ENCODE data around the gene MAMLD1. TPM values are rescaled to one million over a fixed set of nuclear protein-coding genes. Genes with fewer than 3 reads are reported as not detected.

The MAMLD1 gene
- total and polyA plus RNA-seq, 4 donors, result 0.59 to 1.1 (median 0.76) TPM

DNA sequence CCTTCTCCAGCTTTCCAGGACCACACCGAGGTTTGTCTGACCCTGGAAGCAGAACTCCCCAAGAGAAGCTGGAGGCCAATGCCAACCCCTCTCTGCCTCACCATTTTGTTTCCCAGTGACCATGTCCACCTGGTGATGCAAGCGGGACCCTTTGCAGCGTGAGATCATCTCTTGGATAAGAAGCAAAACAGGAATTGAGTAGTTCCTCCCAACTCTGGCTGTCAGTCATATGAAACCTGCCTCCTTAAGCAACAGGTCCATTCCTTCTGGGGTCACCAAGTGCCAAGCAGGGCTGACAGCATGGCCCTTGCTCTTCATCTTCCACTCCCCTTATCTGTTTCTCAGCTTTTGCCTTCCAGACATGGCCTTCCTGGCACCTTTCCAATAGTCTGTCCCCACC, 164.0 kb downstream of the MAMLD1 start:
- 76% methylated on average over 3 of the region's 3 CpGs for WGBS
- H3K4me1 ChIP-seq (ENCODE audit: control insufficient read depth in 4 of 4, insufficient read depth in 4 of 4, low read length in 3 of 4), result peaks cover 0 to 7% (median 3%) of the 10 kb centered on the region in 4 donors
- no peak overlapping the region for H3K4me3 ChIP-seq (ENCODE audit: low read depth in 1 of 3, low read length in 3 of 3)
- no peaks in the 10 kb centered on the region for H3K36me3 ChIP-seq (ENCODE audit: control insufficient read depth in 4 of 4, insufficient read depth in 3 of 4, low read depth in 1 of 4, low read length in 3 of 4)
- no peaks in the 10 kb centered on the region for H3K9me3 ChIP-seq (ENCODE audit: control insufficient read depth in 4 of 4, low read length in 3 of 4)
- no peak for DNase-seq (ENCODE audit: low spot score)
- TF ChIP-seq, protein P1, sequence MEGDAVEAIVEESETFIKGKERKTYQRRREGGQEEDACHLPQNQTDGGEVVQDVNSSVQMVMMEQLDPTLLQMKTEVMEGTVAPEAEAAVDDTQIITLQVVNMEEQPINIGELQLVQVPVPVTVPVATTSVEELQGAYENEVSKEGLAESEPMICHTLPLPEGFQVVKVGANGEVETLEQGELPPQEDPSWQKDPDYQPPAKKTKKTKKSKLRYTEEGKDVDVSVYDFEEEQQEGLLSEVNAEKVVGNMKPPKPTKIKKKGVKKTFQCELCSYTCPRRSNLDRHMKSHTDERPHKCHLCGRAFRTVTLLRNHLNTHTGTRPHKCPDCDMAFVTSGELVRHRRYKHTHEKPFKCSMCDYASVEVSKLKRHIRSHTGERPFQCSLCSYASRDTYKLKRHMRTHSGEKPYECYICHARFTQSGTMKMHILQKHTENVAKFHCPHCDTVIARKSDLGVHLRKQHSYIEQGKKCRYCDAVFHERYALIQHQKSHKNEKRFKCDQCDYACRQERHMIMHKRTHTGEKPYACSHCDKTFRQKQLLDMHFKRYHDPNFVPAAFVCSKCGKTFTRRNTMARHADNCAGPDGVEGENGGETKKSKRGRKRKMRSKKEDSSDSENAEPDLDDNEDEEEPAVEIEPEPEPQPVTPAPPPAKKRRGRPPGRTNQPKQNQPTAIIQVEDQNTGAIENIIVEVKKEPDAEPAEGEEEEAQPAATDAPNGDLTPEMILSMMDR (IDR thresholded peaks at IDR 0.05; ENCODE audit: low read depth, low read length, missing input control), result no peak
- TF ChIP-seq RXRA (IDR thresholded peaks at IDR 0.05) (no peak), GABPA (IDR thresholded peaks at IDR 0.05 in 1 of 2, conservative IDR thresholded peaks at IDR 0.05 in 1 of 2) (no peak), EGR1 (IDR thresholded peaks at IDR 0.05; ENCODE audit: low read depth in 2 of 2) (no peak), TAF1 (conservative IDR thresholded peaks at IDR 0.05) (no peak), JUND (IDR thresholded peaks at IDR 0.05) (no peak), NR2F2 (IDR thresholded peaks at IDR 0.05) (no peak), YY1 (IDR thresholded peaks at IDR 0.05) (no peak), FOXA1 (IDR thresholded peaks at IDR 0.05) (no peak), RAD21 (IDR thresholded peaks at IDR 0.05) (no peak)
- TF ChIP-seq, protein P2, sequence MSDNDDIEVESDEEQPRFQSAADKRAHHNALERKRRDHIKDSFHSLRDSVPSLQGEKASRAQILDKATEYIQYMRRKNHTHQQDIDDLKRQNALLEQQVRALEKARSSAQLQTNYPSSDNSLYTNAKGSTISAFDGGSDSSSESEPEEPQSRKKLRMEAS (IDR thresholded peaks at IDR 0.05), result no peak
- TF ChIP-seq, protein P3, sequence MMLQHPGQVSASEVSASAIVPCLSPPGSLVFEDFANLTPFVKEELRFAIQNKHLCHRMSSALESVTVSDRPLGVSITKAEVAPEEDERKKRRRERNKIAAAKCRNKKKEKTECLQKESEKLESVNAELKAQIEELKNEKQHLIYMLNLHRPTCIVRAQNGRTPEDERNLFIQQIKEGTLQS (IDR thresholded peaks at IDR 0.05), result no peak
- no peak overlapping the region for H3K27ac ChIP-seq (ENCODE audit: low read depth in 1 of 2, low read length in 2 of 2)
- H3K9ac ChIP-seq (ENCODE audit: low read depth in 1 of 2, low read length in 2 of 2), result no peak overlapping the region
- H3K27me3 ChIP-seq (ENCODE audit: control insufficient read depth in 4 of 4, insufficient read depth in 4 of 4, low read length in 3 of 4), result no peaks in the 10 kb centered on the region

DNA sequence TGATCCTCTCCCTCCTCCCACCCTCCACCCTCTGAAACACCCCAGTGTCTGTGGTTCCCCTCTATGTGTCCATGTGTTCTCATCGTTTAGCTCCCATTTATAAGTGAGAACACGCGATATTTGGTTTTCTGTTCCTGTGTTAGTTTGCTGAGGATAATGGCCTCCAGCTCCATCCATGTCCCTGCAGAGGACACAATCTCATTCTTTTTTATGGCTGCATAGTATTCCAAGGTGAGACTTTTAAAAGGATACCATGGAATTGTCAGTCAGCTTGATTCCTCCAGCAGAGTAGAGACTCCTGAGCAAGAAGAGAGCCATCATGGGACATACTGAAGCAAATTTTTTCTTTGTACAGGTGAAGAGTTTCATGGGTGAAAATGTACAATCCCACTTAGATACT, 166.5 kb downstream of the MAMLD1 start:
- TF ChIP-seq RXRA (IDR thresholded peaks at IDR 0.05) (no peak), HNF4A (conservative IDR thresholded peaks at IDR 0.05) (no peak), YY1 (IDR thresholded peaks at IDR 0.05) (no peak)
- TF ChIP-seq, protein P1 (IDR thresholded peaks at IDR 0.05; ENCODE audit: low read depth, low read length, missing input control), result no peak
- no peaks in the 10 kb centered on the region for H3K27me3 ChIP-seq (ENCODE audit: control insufficient read depth in 4 of 4, insufficient read depth in 4 of 4, low read length in 3 of 4)
- no peak overlapping the region for H3K9ac ChIP-seq (ENCODE audit: low read depth in 1 of 2, low read length in 2 of 2)
- H3K4me3 ChIP-seq (ENCODE audit: low read depth in 1 of 3, low read length in 3 of 3), result no peak overlapping the region
- no peak for DNase-seq (ENCODE audit: low spot score)
- H3K4me1 ChIP-seq (ENCODE audit: control insufficient read depth in 4 of 4, insufficient read depth in 4 of 4, low read length in 3 of 4), result peaks cover 0 to 7% (median 3%) of the 10 kb centered on the region in 4 donors
- no peak overlapping the region for H3K27ac ChIP-seq (ENCODE audit: low read depth in 1 of 2, low read length in 2 of 2)
- peaks cover 0 to 2% (median 0%) of the 10 kb centered on the region in 4 donors for H3K9me3 ChIP-seq (ENCODE audit: control insufficient read depth in 4 of 4, low read length in 3 of 4)
- WGBS, result 95% methylated on average over 3 of the region's 3 CpGs
- no peaks in the 10 kb centered on the region for H3K36me3 ChIP-seq (ENCODE audit: control insufficient read depth in 4 of 4, insufficient read depth in 3 of 4, low read depth in 1 of 4, low read length in 3 of 4)

DNA sequence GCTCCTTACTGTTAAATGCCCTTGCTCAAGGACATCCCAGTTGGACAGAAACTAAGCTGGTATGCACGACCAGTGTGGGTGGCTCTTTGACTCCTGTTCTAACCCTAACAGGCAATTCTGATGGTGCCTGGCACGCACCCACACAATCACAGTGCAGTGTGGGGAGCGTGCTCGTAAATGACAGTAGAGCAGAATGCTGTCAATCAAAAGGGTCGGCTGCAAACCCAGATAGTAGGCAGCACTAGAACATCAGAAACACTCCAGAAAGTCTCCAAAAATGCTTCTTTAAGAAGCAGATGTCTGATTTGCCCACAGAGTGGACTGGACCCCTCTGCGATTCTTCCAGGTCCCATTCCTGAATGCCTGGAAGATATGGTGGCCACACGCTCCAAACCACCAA, 167.7 kb downstream of the MAMLD1 start:
- no peak for DNase-seq (ENCODE audit: low spot score)
- H3K4me3 ChIP-seq (ENCODE audit: low read depth in 1 of 3, low read length in 3 of 3), result no peak overlapping the region
- H3K9ac ChIP-seq (ENCODE audit: low read depth in 1 of 2, low read length in 2 of 2), result no peak overlapping the region
- H3K27ac ChIP-seq (ENCODE audit: low read depth in 1 of 2, low read length in 2 of 2), result no peak overlapping the region
- peaks cover 0 to under 1% (median 0%) of the 10 kb centered on the region in 4 donors for H3K4me1 ChIP-seq (ENCODE audit: control insufficient read depth in 4 of 4, insufficient read depth in 4 of 4, low read length in 3 of 4)
- WGBS, result 82% methylated on average over 7 of the region's 7 CpGs
- no peaks in the 10 kb centered on the region for H3K27me3 ChIP-seq (ENCODE audit: control insufficient read depth in 4 of 4, insufficient read depth in 4 of 4, low read length in 3 of 4)
- peaks cover 0 to 2% (median 0%) of the 10 kb centered on the region in 4 donors for H3K9me3 ChIP-seq (ENCODE audit: control insufficient read depth in 4 of 4, low read length in 3 of 4)
- no peaks in the 10 kb centered on the region for H3K36me3 ChIP-seq (ENCODE audit: control insufficient read depth in 4 of 4, insufficient read depth in 3 of 4, low read depth in 1 of 4, low read length in 3 of 4)
- TF ChIP-seq SP1 (IDR thresholded peaks at IDR 0.05) (no peak), EGR1 (IDR thresholded peaks at IDR 0.05; ENCODE audit: low read depth in 2 of 2) (no peak), JUND (IDR thresholded peaks at IDR 0.05) (no peak), FOXA2 (IDR thresholded peaks at IDR 0.05) (no peak), HNF4G (IDR thresholded peaks at IDR 0.05) (no peak), HNF4A (conservative IDR thresholded peaks at IDR 0.05) (no peak), NR2F2 (IDR thresholded peaks at IDR 0.05) (no peak), RAD21 (IDR thresholded peaks at IDR 0.05) (no peak)
- TF ChIP-seq, protein P2 (IDR thresholded peaks at IDR 0.05), result no peak
- TF ChIP-seq, protein P4, sequence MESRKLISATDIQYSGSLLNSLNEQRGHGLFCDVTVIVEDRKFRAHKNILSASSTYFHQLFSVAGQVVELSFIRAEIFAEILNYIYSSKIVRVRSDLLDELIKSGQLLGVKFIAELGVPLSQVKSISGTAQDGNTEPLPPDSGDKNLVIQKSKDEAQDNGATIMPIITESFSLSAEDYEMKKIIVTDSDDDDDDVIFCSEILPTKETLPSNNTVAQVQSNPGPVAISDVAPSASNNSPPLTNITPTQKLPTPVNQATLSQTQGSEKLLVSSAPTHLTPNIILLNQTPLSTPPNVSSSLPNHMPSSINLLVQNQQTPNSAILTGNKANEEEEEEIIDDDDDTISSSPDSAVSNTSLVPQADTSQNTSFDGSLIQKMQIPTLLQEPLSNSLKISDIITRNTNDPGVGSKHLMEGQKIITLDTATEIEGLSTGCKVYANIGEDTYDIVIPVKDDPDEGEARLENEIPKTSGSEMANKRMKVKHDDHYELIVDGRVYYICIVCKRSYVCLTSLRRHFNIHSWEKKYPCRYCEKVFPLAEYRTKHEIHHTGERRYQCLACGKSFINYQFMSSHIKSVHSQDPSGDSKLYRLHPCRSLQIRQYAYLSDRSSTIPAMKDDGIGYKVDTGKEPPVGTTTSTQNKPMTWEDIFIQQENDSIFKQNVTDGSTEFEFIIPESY (IDR thresholded peaks at IDR 0.05), result no peak
- TF ChIP-seq, protein P5, sequence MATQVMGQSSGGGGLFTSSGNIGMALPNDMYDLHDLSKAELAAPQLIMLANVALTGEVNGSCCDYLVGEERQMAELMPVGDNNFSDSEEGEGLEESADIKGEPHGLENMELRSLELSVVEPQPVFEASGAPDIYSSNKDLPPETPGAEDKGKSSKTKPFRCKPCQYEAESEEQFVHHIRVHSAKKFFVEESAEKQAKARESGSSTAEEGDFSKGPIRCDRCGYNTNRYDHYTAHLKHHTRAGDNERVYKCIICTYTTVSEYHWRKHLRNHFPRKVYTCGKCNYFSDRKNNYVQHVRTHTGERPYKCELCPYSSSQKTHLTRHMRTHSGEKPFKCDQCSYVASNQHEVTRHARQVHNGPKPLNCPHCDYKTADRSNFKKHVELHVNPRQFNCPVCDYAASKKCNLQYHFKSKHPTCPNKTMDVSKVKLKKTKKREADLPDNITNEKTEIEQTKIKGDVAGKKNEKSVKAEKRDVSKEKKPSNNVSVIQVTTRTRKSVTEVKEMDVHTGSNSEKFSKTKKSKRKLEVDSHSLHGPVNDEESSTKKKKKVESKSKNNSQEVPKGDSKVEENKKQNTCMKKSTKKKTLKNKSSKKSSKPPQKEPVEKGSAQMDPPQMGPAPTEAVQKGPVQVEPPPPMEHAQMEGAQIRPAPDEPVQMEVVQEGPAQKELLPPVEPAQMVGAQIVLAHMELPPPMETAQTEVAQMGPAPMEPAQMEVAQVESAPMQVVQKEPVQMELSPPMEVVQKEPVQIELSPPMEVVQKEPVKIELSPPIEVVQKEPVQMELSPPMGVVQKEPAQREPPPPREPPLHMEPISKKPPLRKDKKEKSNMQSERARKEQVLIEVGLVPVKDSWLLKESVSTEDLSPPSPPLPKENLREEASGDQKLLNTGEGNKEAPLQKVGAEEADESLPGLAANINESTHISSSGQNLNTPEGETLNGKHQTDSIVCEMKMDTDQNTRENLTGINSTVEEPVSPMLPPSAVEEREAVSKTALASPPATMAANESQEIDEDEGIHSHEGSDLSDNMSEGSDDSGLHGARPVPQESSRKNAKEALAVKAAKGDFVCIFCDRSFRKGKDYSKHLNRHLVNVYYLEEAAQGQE (IDR thresholded peaks at IDR 0.05), result no peak
